ENCODE data around the gene PLXNC1.
A peak's percentile ranks its signal among the peaks of the same experiment; 100 is the strongest.

PLXNC1 gene

DNA sequence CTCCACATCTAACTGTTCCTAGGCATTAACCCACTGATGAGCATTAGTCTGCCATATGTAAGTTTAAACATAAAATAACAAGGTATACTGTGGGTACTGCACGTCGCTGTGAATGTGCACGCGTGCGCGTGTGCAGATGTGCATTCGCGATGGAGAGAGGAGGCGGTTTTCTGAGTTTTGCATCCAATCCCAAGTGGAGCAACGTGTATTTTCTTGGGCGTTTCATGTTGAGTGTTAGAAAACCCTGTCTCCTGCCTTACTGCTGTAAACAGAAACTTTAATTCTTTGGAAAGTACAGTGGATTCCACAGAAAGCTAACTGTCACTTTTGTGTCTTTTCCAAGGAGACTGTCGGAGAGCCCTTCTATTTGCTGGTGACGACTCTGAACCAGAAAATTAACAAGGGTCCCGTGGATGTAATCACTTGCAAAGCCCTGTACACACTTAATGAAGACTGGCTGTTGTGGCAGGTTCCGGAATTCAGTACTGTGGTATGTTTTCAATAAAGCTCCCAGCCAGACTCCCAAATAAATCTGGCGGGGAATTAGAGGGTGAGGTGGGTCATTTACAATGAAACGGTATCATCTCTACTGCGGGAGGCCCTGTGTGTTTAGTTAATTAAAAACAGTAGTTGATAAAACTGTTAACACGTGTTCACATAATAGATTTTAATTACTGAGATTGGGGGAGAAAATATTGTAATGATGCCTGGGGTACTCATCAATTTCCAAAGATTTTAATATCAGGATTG is 116.5 kb downstream of the PLXNC1 start:
- DNase-seq: no peak

DNA sequence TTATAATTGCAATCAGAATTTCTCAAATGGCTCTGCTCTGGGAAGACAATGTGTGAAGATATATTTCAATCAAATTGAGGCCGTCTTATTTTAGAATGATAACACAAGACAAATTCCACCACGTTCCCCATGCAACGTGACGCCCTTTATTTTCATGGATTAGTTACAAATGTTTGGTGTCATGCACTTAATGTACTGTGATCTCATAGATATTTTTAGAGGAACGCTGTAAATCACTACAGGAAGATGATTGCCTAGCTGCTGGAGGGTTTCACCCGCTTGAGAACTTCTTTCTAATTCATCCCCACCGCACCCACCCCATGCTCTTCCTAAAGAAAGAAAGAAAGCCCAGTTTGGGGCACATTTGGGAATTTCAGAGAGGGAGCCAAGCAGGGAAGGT is 117.2 kb downstream of the PLXNC1 start:
- DNase-seq: no peak

GRCh38 chr12:94265966-94266745 is 117.8 kb downstream of the PLXNC1 start:
- DNase-seq: no peak

DNA sequence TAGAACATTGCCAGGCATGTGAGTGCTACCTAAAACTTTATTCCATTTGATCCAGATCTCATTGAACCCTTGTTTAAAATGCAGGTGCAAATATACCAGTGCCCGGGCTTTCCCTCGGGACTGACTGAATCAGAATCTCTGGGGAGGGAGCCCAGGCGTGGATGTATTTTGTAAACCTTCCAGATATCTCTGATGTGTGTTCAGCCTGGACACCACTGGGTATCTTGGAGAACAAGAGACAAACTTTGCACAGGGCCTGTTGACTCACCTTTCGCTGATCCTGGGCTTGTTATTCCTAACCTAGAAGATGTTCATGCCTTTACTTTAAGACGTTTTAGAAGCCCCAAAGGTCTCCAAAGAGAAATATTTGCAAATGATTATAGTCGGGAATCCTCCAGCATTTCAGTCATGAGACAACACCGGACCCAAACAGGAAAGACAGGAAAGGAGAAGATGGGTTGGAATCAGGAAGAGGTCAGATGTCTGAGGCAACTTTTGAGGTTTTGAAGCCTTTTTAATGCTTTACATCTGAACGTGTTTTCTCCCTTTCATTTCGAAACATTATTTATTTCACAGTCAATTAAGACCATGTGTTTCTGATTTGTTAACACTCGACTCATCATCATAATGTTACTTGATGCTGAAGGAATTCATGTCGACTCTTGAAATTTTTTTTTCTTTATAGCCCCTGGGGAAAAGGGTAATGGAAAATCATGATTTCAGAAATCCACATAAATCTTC is 118.6 kb downstream of the PLXNC1 start:
- DNase-seq: no peak

DNA sequence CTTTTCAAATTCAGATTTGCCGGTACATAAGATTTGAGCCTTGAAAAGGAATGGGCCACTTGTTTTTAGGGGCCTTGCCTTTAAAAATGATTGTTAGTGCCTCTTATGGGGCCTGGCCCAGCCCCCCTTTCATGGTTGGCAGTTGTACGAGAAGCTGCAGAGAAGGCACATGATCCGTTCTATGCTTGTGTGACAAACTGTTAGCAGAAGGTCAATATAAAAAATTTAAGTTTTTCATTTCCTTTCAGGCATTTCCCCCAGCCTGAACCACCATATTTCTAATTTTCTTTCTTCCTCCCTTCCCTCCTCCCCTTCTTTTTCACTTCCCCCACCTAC is 119.1 kb downstream of the PLXNC1 start:
- no peak for DNase-seq

DNA sequence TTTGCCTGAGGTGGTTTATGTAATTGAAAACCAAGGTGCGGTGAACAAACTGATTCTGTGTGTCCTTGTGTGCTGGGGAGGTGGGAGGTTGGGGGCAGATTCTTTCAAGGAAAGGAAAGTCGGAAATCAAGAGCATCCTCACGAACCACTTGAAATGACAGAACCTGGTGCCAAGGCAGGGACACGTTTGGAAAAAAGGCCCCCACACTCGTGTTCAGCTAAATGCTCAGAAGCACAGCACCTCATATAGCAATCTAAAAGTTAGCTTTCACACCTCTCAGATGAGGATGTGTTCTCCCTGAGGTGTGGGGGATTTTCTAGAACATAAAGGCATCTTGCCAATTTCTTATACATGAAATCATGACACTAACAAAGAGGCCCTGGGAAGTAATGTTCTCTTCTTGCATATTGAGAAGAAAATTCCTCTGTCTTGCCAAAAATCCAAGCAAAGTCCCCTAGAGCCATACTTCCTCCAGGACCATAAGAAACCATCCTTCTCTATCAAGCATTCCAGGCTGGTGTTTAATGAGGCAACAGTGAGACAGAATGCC is 119.6 kb downstream of the PLXNC1 start:
- peak in 7 of 58 donors; percentile 10 to 27 (median 23) for DNase-seq

GRCh38 chr12:94269316-94269999 is 121.1 kb downstream of the PLXNC1 start:
- DNase-seq: no peak

DNA sequence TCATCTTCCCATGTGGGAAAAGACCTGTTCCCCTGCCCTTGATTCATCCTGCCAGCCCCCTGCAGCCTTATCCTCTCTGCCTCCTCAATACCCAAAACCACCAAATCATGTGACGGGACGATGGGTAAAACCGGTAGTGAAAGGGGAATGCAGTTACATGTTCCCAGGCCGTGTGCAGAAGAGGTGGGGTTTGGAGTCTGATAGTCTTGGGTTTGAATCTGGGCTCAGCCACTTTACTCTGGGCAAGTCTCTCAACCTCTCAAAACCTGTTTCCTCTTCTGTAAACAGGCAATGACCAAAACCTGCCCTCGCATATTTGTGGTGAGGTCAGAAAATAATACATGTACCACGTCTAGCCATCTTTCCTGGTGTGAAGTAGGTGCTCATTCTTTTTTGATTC is 123.0 kb downstream of the PLXNC1 start:
- no peak for DNase-seq

DNA sequence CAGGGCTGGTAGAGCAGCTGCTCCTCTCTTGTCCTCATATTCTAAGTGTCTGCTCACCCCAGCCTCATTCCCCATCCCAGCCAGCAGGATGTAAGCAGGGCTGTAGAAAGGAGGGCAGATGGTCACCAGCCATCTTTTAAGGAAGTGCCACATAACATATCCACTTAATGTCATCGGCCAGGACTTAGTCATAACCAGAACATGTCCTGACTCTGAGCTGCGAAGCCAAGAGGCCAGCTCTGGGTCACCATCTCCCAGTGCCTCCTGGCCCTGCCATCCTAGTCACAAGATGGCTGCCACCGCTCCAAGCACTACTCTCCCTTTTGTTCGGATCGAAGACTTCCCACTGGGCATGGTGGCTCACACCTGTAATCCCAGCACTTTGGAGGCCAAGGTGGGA is 123.9 kb downstream of the PLXNC1 start:
- no peak for DNase-seq

- DNase-seq: no peak
Observed at GRCh38 chr12:94273272-94273671, 124.9 kb downstream of the PLXNC1 start.

- no peak for DNase-seq
Observed at GRCh38 chr12:94276725-94277124, 128.3 kb downstream of the PLXNC1 start.

- DNase-seq: peak in 19 of 58 donors; percentile 5 to 52 (median 28)
Observed at GRCh38 chr12:94277426-94278000, 129.1 kb downstream of the PLXNC1 start.

DNA sequence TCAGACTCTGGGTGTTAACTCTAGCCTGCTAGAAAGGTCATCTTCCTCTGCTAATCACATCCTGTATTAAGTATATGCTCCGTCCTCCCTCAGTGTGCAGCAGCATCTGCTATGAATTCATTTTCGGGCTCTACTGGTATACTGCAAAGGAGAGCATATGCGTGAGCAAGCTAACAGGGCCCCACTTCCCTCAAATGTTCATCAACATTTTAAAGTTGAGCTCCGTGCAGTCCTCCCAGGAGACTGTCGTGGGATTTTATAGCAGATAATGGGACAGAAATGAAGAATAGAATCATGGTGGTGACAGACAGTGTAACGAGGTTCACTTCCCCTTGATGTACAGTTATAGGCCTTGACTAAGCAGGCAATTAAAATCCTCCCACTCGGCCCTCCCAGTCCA is 131.7 kb downstream of the PLXNC1 start:
- no peak for DNase-seq

- DNase-seq: no peak
Observed at GRCh38 chr12:94282675-94283074, 134.3 kb downstream of the PLXNC1 start.

DNA sequence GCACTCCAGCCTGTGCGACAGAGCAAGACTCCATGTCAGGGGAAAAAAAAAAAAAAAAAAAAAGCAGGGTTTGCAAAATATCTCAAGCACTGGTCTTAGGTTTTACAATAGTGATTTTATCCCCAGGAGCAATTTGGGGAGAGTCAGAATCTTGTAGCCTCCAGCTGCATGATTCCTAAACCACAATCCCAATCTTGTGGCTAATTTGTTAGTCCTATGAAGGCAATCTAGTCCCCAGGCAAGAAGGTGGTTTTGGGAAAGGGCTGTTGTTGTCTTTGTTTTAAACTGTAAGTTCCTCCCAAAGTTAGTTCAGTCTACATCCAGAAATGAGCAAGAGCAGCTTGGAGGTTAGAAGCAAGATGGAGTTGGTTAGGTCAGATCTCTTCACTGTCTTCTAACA is 135.7 kb downstream of the PLXNC1 start:
- no peak for DNase-seq

GRCh38 chr12:94284859-94285258 is 136.5 kb downstream of the PLXNC1 start:
- no peak for DNase-seq

DNA sequence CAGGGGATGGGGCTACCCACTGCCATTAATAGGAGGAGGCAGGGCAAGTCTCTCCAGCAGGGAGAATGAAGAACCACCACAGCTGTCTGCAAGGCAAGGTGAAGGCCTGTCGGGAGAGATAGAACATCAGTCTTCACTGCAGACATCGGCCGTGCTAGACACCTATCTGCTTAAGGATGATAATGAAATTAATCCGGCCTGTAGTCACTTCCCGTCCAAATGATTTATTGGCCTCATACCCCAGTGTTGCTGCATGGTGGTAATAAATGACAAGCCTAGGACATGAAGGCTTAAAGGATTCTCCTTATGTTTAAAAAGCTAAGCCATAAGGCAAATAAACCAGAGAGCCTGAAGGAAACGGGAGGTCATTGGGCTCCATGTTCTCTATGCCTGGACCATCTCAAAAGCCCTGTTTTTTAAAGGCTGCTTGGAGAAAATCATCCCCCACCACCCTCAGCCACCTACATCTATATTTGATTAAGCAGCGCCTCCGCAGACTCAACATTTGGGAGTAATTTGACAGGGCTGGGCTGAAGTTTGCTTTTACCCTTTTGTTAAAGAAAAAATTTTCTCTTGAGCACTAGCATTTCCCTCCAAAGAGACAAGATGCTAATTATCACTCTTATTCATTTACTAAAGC is 137.7 kb downstream of the PLXNC1 start:
- DNase-seq: no peak

- DNase-seq: no peak
Observed at GRCh38 chr12:94286583-94287244, 138.3 kb downstream of the PLXNC1 start.

DNA sequence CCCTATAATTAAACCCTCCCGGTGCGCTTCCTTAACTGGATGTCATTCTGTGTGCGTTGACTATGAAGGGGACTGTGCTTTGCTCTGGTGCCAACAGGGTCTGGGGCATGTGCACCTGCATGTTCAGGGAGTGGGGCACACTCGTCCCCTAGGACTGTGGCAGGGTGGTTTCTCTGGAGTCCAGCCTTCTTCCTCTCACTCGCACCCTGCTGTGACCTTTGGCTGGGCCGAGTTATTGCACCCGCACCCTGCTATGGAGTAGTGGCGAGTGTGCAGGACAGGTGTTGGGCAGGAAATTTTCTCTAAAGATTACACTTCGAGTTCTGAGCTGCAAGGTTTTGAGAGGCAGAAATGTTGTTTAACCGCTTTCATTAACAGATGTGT is 138.9 kb downstream of the PLXNC1 start:
- no peak for DNase-seq
